ENCODE measurements around the gene PPARG. TPM values are rescaled to one million over a fixed set of nuclear protein-coding genes. Genes with fewer than 3 reads are reported as not detected.

The PPARG gene
- total and polyA plus RNA-seq, 2 of the 8 experiments (the other 6 are each of a cell fraction or from before 2014, with no cell fraction given) = 0.06 TPM; not detected in 1

DNA sequence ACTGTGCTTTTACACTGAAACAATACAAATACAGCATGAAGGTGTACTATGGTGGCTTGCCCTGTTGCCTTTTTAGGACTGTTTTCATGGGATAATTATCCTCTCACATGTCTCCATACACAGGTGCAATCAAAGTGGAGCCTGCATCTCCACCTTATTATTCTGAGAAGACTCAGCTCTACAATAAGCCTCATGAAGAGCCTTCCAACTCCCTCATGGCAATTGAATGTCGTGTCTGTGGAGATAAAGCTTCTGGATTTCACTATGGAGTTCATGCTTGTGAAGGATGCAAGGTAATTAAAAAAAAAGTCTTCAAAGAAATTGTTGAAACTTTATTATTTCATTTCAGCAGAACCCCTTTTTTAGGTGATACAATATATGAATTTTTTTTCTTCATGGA lies 92.3 kb downstream of the PPARG start:
- no peak overlapping the region for H2AK5ac ChIP-seq (ENCODE audit: low read depth, low read length)
- H3K4me1 ChIP-seq (replicated peaks in 1 of 4; ENCODE audit: control insufficient read depth in 3 of 4, insufficient read depth in 4 of 4, low read length in 3 of 4) = no peaks in the 10 kb centered on the region
- no peak overlapping the region for H3K27ac ChIP-seq (ENCODE audit: low read depth, low read length)
- no peak overlapping the region for H4K91ac ChIP-seq (replicated peaks; ENCODE audit: insufficient read length, low read length)
- H3K36me3 ChIP-seq (ENCODE audit: control insufficient read depth in 2 of 4, insufficient read depth in 4 of 4, low read length in 3 of 4) = no peaks in the 10 kb centered on the region
- CTCF ChIA-PET (ENCODE audit: partially characterized antibody) = interaction anchor here (1.5 kb wide), 1 partner anchor 9 kb away, joined by 5 read pairs; no protein-coding TSS in a partner anchor
- no peaks in the 10 kb centered on the region for H4K20me1 ChIP-seq (replicated peaks in 1 of 2; ENCODE audit: control insufficient read depth in 1 of 2, insufficient read depth in 2 of 2, low read length in 2 of 2)
- no peak overlapping the region for H3K18ac ChIP-seq (ENCODE audit: extremely low read depth, low read length)
- no peak overlapping the region for H2BK12ac ChIP-seq (ENCODE audit: low read depth, low read length)
- TF ChIP-seq RNF2 (IDR thresholded peaks at IDR 0.05; ENCODE audit: borderline replicate concordance, low read depth, low read length, missing control alignments, poor library complexity, severe bottlenecking) (no peak), BACH1 (IDR thresholded peaks at IDR 0.05; ENCODE audit: low read length) (no peak), SUZ12 (IDR thresholded peaks at IDR 0.05; ENCODE audit: low read length) (no peak), ATF2 (IDR thresholded peaks at IDR 0.05; ENCODE audit: low read length) (no peak), JUND (IDR thresholded peaks at IDR 0.05; ENCODE audit: low read length) (no peak), KDM5A (IDR thresholded peaks at IDR 0.05; ENCODE audit: low read length) (no peak), POLR2A (IDR thresholded peaks at IDR 0.05; ENCODE audit: control extremely low read depth in 1 of 2, low read depth in 2 of 2, low read length in 2 of 2) (no peak)
- TF ChIP-seq, protein P1, sequence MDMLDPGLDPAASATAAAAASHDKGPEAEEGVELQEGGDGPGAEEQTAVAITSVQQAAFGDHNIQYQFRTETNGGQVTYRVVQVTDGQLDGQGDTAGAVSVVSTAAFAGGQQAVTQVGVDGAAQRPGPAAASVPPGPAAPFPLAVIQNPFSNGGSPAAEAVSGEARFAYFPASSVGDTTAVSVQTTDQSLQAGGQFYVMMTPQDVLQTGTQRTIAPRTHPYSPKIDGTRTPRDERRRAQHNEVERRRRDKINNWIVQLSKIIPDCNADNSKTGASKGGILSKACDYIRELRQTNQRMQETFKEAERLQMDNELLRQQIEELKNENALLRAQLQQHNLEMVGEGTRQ (IDR thresholded peaks at IDR 0.05; ENCODE audit: low read length) = no peak
- TF ChIP-seq, protein P2, sequence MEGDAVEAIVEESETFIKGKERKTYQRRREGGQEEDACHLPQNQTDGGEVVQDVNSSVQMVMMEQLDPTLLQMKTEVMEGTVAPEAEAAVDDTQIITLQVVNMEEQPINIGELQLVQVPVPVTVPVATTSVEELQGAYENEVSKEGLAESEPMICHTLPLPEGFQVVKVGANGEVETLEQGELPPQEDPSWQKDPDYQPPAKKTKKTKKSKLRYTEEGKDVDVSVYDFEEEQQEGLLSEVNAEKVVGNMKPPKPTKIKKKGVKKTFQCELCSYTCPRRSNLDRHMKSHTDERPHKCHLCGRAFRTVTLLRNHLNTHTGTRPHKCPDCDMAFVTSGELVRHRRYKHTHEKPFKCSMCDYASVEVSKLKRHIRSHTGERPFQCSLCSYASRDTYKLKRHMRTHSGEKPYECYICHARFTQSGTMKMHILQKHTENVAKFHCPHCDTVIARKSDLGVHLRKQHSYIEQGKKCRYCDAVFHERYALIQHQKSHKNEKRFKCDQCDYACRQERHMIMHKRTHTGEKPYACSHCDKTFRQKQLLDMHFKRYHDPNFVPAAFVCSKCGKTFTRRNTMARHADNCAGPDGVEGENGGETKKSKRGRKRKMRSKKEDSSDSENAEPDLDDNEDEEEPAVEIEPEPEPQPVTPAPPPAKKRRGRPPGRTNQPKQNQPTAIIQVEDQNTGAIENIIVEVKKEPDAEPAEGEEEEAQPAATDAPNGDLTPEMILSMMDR (IDR thresholded peaks at IDR 0.05; ENCODE audit: control extremely low read depth in 1 of 3, insufficient read depth in 1 of 3, low read depth in 1 of 3, low read length in 3 of 3) = no peak
- H3K4me3 ChIP-seq (ENCODE audit: extremely low read depth in 1 of 4, insufficient read depth in 2 of 4, low read depth in 3 of 4, low read length in 4 of 4) = no peak overlapping the region
- H2BK20ac ChIP-seq (ENCODE audit: low read length) = no peak overlapping the region
- no peaks in the 10 kb centered on the region for H3K27me3 ChIP-seq (replicated peaks in 1 of 4; ENCODE audit: control insufficient read depth in 3 of 4, extremely low read depth in 1 of 4, insufficient read depth in 3 of 4, low read length in 3 of 4)
- no peak for DNase-seq (ENCODE audit: low read depth in 1 of 2, low spot score in 2 of 2)
- H3K4ac ChIP-seq (replicated peaks; ENCODE audit: insufficient read length, low read depth, low read length) = no peak overlapping the region
- no peak overlapping the region for H3K14ac ChIP-seq (ENCODE audit: insufficient read length)
- H4K8ac ChIP-seq (ENCODE audit: extremely low read depth, insufficient read depth, low read length) = no peak overlapping the region
- no peaks in the 10 kb centered on the region for H3K79me2 ChIP-seq (ENCODE audit: control insufficient read depth in 1 of 2, insufficient read depth in 2 of 2, low read length in 2 of 2)
- POLR2A ChIA-PET (ENCODE audit: partially characterized antibody) = no interaction called here
- FAIRE-seq = no peak
- H3K9ac ChIP-seq (replicated peaks in 1 of 4; ENCODE audit: extremely low read depth in 1 of 4, low read depth in 3 of 4, low read length in 3 of 4) = no peak overlapping the region
- H2BK120ac ChIP-seq (replicated peaks; ENCODE audit: low read depth, low read length) = no peak overlapping the region
- no peak overlapping the region for H3K23ac ChIP-seq (ENCODE audit: insufficient read length)
- H3K23me2 ChIP-seq (ENCODE audit: low read depth, low read length) = no peaks in the 10 kb centered on the region
- no peak overlapping the region for H2BK5ac ChIP-seq (ENCODE audit: low read depth, low read length)
- 88% methylated on average over 1 of the region's 1 CpG; no CpG with 5 or more reads in 1 of the 2 experiments for WGBS, 2 experiments (ENCODE audit: extremely low coverage in 1 of 2, insufficient coverage in 1 of 2, insufficient read length in 1 of 2, insufficient replicate concordance in 2 of 2, low coverage in 1 of 2, low lambda C conversion rate in 2 of 2, missing lambda C conversion rate in 1 of 2)
- no peak overlapping the region for H2AFZ ChIP-seq (ENCODE audit: low read length)
- H3K56ac ChIP-seq (replicated peaks; ENCODE audit: insufficient read length, low read depth, low read length) = no peak overlapping the region
- no peak overlapping the region for H3K4me2 ChIP-seq (ENCODE audit: insufficient read depth in 1 of 2, low read depth in 2 of 2, low read length in 2 of 2)
- H4K5ac ChIP-seq (ENCODE audit: insufficient read length, low read depth, low read length) = no peak overlapping the region
- H3K79me1 ChIP-seq (ENCODE audit: low read depth, low read length) = no peaks in the 10 kb centered on the region
- no peak overlapping the region for H2BK15ac ChIP-seq (ENCODE audit: low read length)
- no peaks in the 10 kb centered on the region for H3K9me3 ChIP-seq (ENCODE audit: insufficient read depth in 2 of 2, low read depth in 1 of 2, low read length in 1 of 2)
